Brain microvascular endothelial cell (primary cell): Measurements from ENCODE around the gene GPR68.
"Not testable (repeated sequence)": the region's sequence is repeated elsewhere in the genome, so short reads cannot be mapped to it uniquely, and the experiment has no call there.

ENCODE experiments used
- DNase-seq: peaks from one replicate; pipeline ENCODE4 v3.0.0-alpha.2; 2020
- H3K27ac ChIP-seq: fragments of 250-450 bp; sonication (Bioruptor Pico); 2 replicates; pipeline ENCODE4 v1.5.1; 2020; ENCODE audit warnings: mild to moderate bottlenecking, moderate library complexity
- H3K27me3 ChIP-seq: fragments of 250-450 bp; sonication (Bioruptor Pico); replicated peaks from 2 replicates; pipeline ENCODE4 v1.5.1; 2020; ENCODE audit warnings: mild to moderate bottlenecking
- H3K36me3 ChIP-seq: fragments of 250-450 bp; sonication (Bioruptor Pico); replicated peaks from 2 replicates; pipeline ENCODE4 v1.5.1; 2020; ENCODE audit warnings: mild to moderate bottlenecking
- H3K4me3 ChIP-seq: 2 replicates; pipeline ENCODE4 v1.5.1; 2011; ENCODE audit warnings: low read depth, mild to moderate bottlenecking, control low read depth, low read length, moderate library complexity
- CTCF ChIP-seq: IDR thresholded peaks from 2 replicates; pipeline ENCODE4 v1.5.1; 2011; ENCODE audit warnings: low read depth, mild to moderate bottlenecking, moderate library complexity, low read length, control low read depth, inconsistent platforms; ENCODE audit errors: missing control alignments
- in situ Hi-C: cut with HindIII; loops from 2 replicates; pipeline ENCODE4 v1.10.0; 2017; ENCODE audit warnings: low sequenced_read_pairs, low pct_ligation_motif_present

Gene GPR68

GRCh38 chr14:91190853-91191252, 53.7 kb downstream of the GPR68 start:
- TF ChIP-seq CTCF = no peak
- DNase-seq = no peak
- Histone ChIP-seq H3K36me3 (no peaks in the 10 kb centered on the region), H3K27me3 (no peaks in the 10 kb centered on the region), H3K4me3 (no peak overlapping the region), H3K27ac (no peak overlapping the region)
- in situ Hi-C loops = loop anchor here (25.0 kb wide), 1 partner anchor 96 kb away; no protein-coding TSS in a partner anchor

GRCh38 chr14:91187271-91187670, 57.2 kb downstream of the GPR68 start:
- Histone ChIP-seq H3K36me3 (no peaks in the 10 kb centered on the region), H3K27me3 (no peaks in the 10 kb centered on the region), H3K27ac (no peak overlapping the region), H3K4me3 (no peak overlapping the region)
- TF ChIP-seq CTCF = no peak
- no peak for DNase-seq
- in situ Hi-C loops = loop anchor here (25.0 kb wide), 1 partner anchor 100 kb away; no protein-coding TSS in a partner anchor

- Histone ChIP-seq H3K4me3 (no peak overlapping the region), H3K27ac (no peak overlapping the region), H3K36me3 (no peaks in the 10 kb centered on the region), H3K27me3 (no peaks in the 10 kb centered on the region)
- TF ChIP-seq CTCF = no peak
- no peak for DNase-seq
- in situ Hi-C loops = loop anchor here (25.0 kb wide), 1 partner anchor 101 kb away; no protein-coding TSS in a partner anchor
These were observed 57.9 kb downstream of the GPR68 start for GRCh38 chr14:91186515-91187066.

GRCh38 chr14:91185721-91186120, 58.8 kb downstream of the GPR68 start:
- no peak for DNase-seq
- H3K27me3 ChIP-seq = no peaks in the 10 kb centered on the region
- no peak overlapping the region for H3K4me3 ChIP-seq
- no peak overlapping the region for H3K27ac ChIP-seq
- in situ Hi-C loops = loop anchor here (25.0 kb wide), 1 partner anchor 102 kb away; no protein-coding TSS in a partner anchor
- TF ChIP-seq CTCF = no peak
- H3K36me3 ChIP-seq = no peaks in the 10 kb centered on the region

GRCh38 chr14:91184559-91184958, 59.9 kb downstream of the GPR68 start:
- no peak for DNase-seq
- no peaks in the 10 kb centered on the region for H3K36me3 ChIP-seq
- TF ChIP-seq CTCF = no peak
- in situ Hi-C loops = loop anchor here (25.0 kb wide), 1 partner anchor 103 kb away; no protein-coding TSS in a partner anchor
- no peaks in the 10 kb centered on the region for H3K27me3 ChIP-seq
- no peak overlapping the region for H3K4me3 ChIP-seq
- H3K27ac ChIP-seq = no peak overlapping the region

GRCh38 chr14:91182753-91183152, 61.8 kb downstream of the GPR68 start:
- DNase-seq, H3K27ac ChIP-seq, H3K4me3 ChIP-seq, H3K27me3 ChIP-seq, H3K36me3 ChIP-seq: not testable (repeated sequence)
- in situ Hi-C loops = loop anchor here (25.0 kb wide), 1 partner anchor 105 kb away; no protein-coding TSS in a partner anchor
